Astrocyte of the spinal cord (primary cell): Measurements from ENCODE around the gene PLCH1.

Experiments used
- DNase-seq: peaks from one replicate; pipeline ENCODE4 v3.0.0; 2011; ENCODE audit warnings: low read depth, low spot score
- H3K4me3 ChIP-seq: 2 replicates; pipeline ENCODE4 v1.5.1; 2011; ENCODE audit warnings: low read depth, mild to moderate bottlenecking, low read length, moderate library complexity
- CTCF ChIP-seq: IDR thresholded peaks from 2 replicates; pipeline ENCODE4 v1.5.1; 2012; ENCODE audit warnings: low read depth, mild to moderate bottlenecking, low read length, inconsistent platforms
- in situ Hi-C: cut with HindIII; loops from 2 replicates; pipeline ENCODE4 v1.10.0; 2017; ENCODE audit warnings: low sequenced_read_pairs

The PLCH1 gene

DNA sequence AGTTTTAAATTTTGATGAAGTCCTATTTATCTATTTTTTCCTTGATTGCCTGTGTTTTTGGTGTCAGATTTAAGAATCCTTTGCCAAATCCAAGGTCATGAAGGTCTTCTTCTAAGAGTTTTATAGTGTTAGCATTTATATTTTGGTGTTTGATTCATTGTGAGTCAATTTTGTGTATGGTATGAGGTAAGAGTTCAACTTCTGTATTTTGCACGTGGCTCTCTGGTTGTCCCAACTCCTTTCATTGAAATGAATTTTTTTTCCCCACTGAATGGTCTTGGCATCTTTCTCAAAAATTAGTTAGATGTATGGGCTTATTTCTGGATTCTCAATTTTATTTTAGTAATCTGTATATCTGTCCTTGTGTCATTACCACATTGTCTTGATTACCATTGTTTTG is 394.3 kb downstream of the PLCH1 start:
- no peak for DNase-seq
- in situ Hi-C loops, result no loop called here
- H3K4me3 ChIP-seq, result no peak overlapping the region
- TF ChIP-seq CTCF, result no peak

DNA sequence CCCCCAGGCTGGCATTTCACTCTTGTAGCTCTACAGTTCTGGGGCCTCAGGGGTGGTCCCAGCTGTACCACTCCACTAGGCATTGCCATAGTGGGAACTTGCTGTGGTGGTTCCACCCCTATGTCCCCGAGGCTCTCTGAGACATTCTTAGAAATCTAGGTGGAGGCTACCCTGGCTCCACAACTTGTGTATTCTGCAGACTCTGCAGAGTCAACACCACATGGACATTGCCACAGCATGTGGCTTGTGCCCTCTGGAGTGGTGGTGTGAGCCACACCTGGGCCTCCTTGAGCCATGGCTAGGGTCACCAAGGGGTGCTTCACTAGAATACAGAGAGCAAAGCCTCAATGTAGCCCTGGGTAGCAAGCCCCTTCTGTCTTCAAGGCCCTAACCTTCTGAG is 397.0 kb downstream of the PLCH1 start:
- in situ Hi-C loops, result no loop called here
- DNase-seq, result no peak
- TF ChIP-seq CTCF, result no peak
- no peak overlapping the region for H3K4me3 ChIP-seq

GRCh38 chr3:155342344-155342743 is 402.5 kb downstream of the PLCH1 start:
- no peak overlapping the region for H3K4me3 ChIP-seq
- TF ChIP-seq CTCF, result no peak
- DNase-seq, result no peak
- in situ Hi-C loops, result no loop called here

- H3K4me3 ChIP-seq, result no peak overlapping the region
- TF ChIP-seq CTCF, result no peak
- in situ Hi-C loops, result no loop called here
- DNase-seq, result no peak
Measured at GRCh38 chr3:155339052-155339451, 405.8 kb downstream of the PLCH1 start.

DNA sequence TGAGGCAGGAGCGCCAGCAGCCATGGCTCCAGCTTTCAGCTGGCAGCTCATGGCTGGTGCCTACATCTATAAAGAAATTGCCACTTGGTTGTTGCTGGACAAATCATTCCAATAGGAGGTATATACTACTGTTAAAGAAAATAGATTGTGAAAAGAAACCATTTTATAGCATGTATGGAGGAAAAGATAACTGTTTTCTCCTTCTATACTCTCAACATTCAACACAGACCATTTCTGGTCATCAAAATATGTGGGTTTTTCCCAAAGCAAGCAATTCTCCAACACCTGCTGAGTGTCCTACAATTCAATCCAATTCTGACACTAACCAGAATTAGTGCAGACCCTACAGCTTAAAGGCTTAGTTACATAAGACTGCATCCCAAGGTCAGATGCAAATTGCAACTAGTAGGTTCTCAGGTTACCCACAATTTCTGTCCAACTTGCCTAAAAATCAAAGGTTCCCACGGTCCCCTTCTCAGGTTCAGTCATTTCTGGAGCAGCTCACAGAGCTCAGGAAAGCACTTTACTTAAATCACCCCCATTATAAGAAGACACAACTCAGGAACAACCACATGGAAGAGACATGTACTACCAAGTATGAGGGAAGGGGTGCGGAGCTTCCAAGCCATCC is 409.0 kb downstream of the PLCH1 start:
- H3K4me3 ChIP-seq, result no peak overlapping the region
- in situ Hi-C loops, result no loop called here
- DNase-seq, result no peak
- no peak for TF ChIP-seq CTCF

GRCh38 chr3:155334914-155335723 is 409.8 kb downstream of the PLCH1 start:
- no peak for TF ChIP-seq CTCF
- no peak overlapping the region for H3K4me3 ChIP-seq
- in situ Hi-C loops, result no loop called here
- no peak for DNase-seq
